ENCODE measurements around the gene RAD23A. TPM values are rescaled to one million over a fixed set of nuclear protein-coding genes. Genes with fewer than 3 reads are reported as not detected.

Gene RAD23A
- total and polyA plus RNA-seq, 2 experiments from 2014 or later, result 65.8 to 130 TPM

DNA sequence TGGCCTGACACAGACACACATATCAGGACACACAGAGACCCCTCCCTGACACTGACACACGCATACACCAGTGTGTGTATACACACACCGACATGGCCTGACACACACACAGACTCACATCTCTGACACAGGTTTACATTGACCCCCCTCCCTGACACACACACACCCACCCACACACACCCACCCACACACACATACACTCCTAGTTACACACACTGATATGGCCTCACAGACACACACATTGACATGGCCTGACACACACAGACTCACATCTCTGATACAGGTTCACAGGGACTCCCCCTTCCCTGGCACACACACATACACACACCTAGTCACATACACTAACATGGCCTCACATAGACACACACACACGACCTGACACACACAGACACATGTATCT is 45.2 kb downstream of the RAD23A start:
- no peaks in the 10 kb centered on the region for H3K9me3 ChIP-seq (ENCODE audit: low read depth)
- no peak for DNase-seq (ENCODE audit: low spot score)
- TF ChIP-seq CTCF (IDR thresholded peaks at IDR 0.05; ENCODE audit: poor library complexity) (no peak), EZH2 (IDR thresholded peaks at IDR 0.05; ENCODE audit: borderline replicate concordance) (no peak), EZH2phosphoT487 (IDR thresholded peaks at IDR 0.05; ENCODE audit: low read depth, severe bottlenecking, unreplicated experiment) (no peak)
- no peak overlapping the region for H2AFZ ChIP-seq
- H3K4me2 ChIP-seq, result peak overlapping the region; percentile 60
- no peaks in the 10 kb centered on the region for H4K20me1 ChIP-seq (ENCODE audit: insufficient read depth, poor library complexity, severe bottlenecking)
- no peaks in the 10 kb centered on the region for H3K9me2 ChIP-seq (replicated peaks; ENCODE audit: insufficient read depth)
- H3K4me3 ChIP-seq, result no peak overlapping the region
- H3K27ac ChIP-seq, result no peak overlapping the region
- H3K36me3 ChIP-seq (replicated peaks; ENCODE audit: insufficient read depth, low read depth), result no peaks in the 10 kb centered on the region
- H3K4me1 ChIP-seq (ENCODE audit: insufficient read depth), result peaks cover 5% of the 10 kb centered on the region
- 72% methylated on average over 3 of the region's 3 CpGs for WGBS (ENCODE audit: low lambda C conversion rate, missing lambda C conversion rate)
- peaks cover 27% of the 10 kb centered on the region for H3K27me3 ChIP-seq
- H3K79me2 ChIP-seq, result no peaks in the 10 kb centered on the region

- Histone ChIP-seq H3K4me1 (ENCODE audit: insufficient read depth) (peaks cover 5% of the 10 kb centered on the region), H3K27me3 (peaks cover 31% of the 10 kb centered on the region), H3K9me2 (replicated peaks; ENCODE audit: insufficient read depth) (no peaks in the 10 kb centered on the region), H3K27ac (no peak overlapping the region), H4K20me1 (ENCODE audit: insufficient read depth, poor library complexity, severe bottlenecking) (peaks cover 2% of the 10 kb centered on the region), H3K4me3 (no peak overlapping the region), H2AFZ (no peak overlapping the region), H3K36me3 (replicated peaks; ENCODE audit: insufficient read depth, low read depth) (no peaks in the 10 kb centered on the region), H3K79me2 (peaks cover 4% of the 10 kb centered on the region), H3K4me2 (no peak overlapping the region), H3K9me3 (ENCODE audit: low read depth) (no peaks in the 10 kb centered on the region)
- DNase-seq (ENCODE audit: low spot score), result no peak
- TF ChIP-seq EZH2 (IDR thresholded peaks at IDR 0.05; ENCODE audit: borderline replicate concordance), result no peak
- no peak for TF ChIP-seq CTCF (IDR thresholded peaks at IDR 0.05; ENCODE audit: poor library complexity)
- TF ChIP-seq EZH2phosphoT487 (IDR thresholded peaks at IDR 0.05; ENCODE audit: low read depth, severe bottlenecking, unreplicated experiment), result no peak
- 94% methylated on average over 5 of the region's 5 CpGs for WGBS (ENCODE audit: low lambda C conversion rate, missing lambda C conversion rate)
Observed at GRCh38 chr19:12991296-12991695, 45.6 kb downstream of the RAD23A start.

- H3K4me3 ChIP-seq, result no peak overlapping the region
- 90% methylated on average over 11 of the region's 11 CpGs for WGBS (ENCODE audit: low lambda C conversion rate, missing lambda C conversion rate)
- no peaks in the 10 kb centered on the region for H3K9me2 ChIP-seq (replicated peaks; ENCODE audit: insufficient read depth)
- H3K4me1 ChIP-seq (ENCODE audit: insufficient read depth), result peaks cover 15% of the 10 kb centered on the region
- peaks cover 45% of the 10 kb centered on the region for H3K27me3 ChIP-seq
- H3K4me2 ChIP-seq, result no peak overlapping the region
- no peak overlapping the region for H3K27ac ChIP-seq
- H3K36me3 ChIP-seq (replicated peaks; ENCODE audit: insufficient read depth, low read depth), result no peaks in the 10 kb centered on the region
- TF ChIP-seq CTCF (IDR thresholded peaks at IDR 0.05; ENCODE audit: poor library complexity), result no peak
- TF ChIP-seq EZH2 (IDR thresholded peaks at IDR 0.05; ENCODE audit: borderline replicate concordance), result no peak
- no peak for TF ChIP-seq EZH2phosphoT487 (IDR thresholded peaks at IDR 0.05; ENCODE audit: low read depth, severe bottlenecking, unreplicated experiment)
- H3K79me2 ChIP-seq, result peaks cover 16% of the 10 kb centered on the region
- no peak for DNase-seq (ENCODE audit: low spot score)
- no peaks in the 10 kb centered on the region for H3K9me3 ChIP-seq (ENCODE audit: low read depth)
- H2AFZ ChIP-seq, result no peak overlapping the region
- H4K20me1 ChIP-seq (ENCODE audit: insufficient read depth, poor library complexity, severe bottlenecking), result peaks cover 8% of the 10 kb centered on the region
Observed at GRCh38 chr19:12992729-12993128, 47.1 kb downstream of the RAD23A start.

DNA sequence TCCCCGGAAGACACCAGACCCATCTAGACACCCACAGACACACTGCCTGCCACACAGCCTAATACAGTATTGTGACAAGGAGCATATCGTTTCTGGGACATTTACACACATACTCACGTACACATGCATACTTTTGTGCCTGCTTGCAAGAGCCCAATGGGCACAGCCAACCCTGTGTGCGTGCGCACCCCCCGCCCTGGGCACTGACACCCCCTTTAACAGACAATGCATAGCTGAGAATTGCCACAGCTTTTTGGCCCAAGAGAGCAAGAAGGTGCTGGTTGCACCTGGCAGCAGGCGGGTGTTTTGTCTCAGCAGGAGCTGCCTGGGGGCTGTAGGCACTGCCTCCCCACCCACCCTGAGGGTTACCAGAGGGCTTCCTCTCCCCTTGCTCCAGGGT is 47.9 kb downstream of the RAD23A start:
- Histone ChIP-seq H3K79me2 (peaks cover 19% of the 10 kb centered on the region), H3K4me3 (no peak overlapping the region), H3K9me2 (replicated peaks; ENCODE audit: insufficient read depth) (no peaks in the 10 kb centered on the region), H3K9me3 (ENCODE audit: low read depth) (no peaks in the 10 kb centered on the region), H4K20me1 (ENCODE audit: insufficient read depth, poor library complexity, severe bottlenecking) (peaks cover 8% of the 10 kb centered on the region), H3K27me3 (peaks cover 51% of the 10 kb centered on the region), H2AFZ (no peak overlapping the region), H3K27ac (no peak overlapping the region), H3K4me2 (no peak overlapping the region), H3K36me3 (replicated peaks; ENCODE audit: insufficient read depth, low read depth) (no peaks in the 10 kb centered on the region), H3K4me1 (ENCODE audit: insufficient read depth) (peaks cover 18% of the 10 kb centered on the region)
- TF ChIP-seq CTCF (IDR thresholded peaks at IDR 0.05; ENCODE audit: poor library complexity) (no peak), EZH2phosphoT487 (IDR thresholded peaks at IDR 0.05; ENCODE audit: low read depth, severe bottlenecking, unreplicated experiment) (no peak), EZH2 (IDR thresholded peaks at IDR 0.05; ENCODE audit: borderline replicate concordance) (no peak)
- 84% methylated on average over 7 of the region's 7 CpGs for WGBS (ENCODE audit: low lambda C conversion rate, missing lambda C conversion rate)
- DNase-seq (ENCODE audit: low spot score), result no peak

Data from hepatocyte (in vitro differentiated cells).